ENCODE results near the gene UHRF1.
A peak's percentile ranks its signal among the peaks of the same experiment; 100 is the strongest.

Gene UHRF1

DNA sequence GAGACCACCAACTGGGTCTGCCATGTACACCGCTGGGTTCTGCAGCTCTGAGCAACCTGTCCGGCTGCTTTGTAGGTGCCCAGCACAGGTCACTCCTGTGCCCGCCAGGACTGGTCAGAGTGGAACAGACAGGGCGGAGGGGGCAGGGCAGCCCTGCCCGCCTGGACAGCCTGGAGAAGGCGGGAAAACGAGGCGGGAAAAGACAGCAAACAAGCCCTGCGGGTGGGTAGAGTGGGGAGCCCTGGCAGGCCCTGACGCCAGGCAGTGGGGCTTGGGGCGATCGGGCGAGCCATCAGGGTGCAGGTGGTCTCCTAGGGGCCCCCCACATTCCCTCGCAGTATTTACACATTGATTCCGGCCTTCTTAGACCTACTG is 533 bp upstream of the UHRF1 start:
- TF ChIP-seq, protein P1, sequence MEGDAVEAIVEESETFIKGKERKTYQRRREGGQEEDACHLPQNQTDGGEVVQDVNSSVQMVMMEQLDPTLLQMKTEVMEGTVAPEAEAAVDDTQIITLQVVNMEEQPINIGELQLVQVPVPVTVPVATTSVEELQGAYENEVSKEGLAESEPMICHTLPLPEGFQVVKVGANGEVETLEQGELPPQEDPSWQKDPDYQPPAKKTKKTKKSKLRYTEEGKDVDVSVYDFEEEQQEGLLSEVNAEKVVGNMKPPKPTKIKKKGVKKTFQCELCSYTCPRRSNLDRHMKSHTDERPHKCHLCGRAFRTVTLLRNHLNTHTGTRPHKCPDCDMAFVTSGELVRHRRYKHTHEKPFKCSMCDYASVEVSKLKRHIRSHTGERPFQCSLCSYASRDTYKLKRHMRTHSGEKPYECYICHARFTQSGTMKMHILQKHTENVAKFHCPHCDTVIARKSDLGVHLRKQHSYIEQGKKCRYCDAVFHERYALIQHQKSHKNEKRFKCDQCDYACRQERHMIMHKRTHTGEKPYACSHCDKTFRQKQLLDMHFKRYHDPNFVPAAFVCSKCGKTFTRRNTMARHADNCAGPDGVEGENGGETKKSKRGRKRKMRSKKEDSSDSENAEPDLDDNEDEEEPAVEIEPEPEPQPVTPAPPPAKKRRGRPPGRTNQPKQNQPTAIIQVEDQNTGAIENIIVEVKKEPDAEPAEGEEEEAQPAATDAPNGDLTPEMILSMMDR (IDR thresholded peaks at IDR 0.05; ENCODE audit: insufficient read depth, low read length, missing control alignments), result no peak
- H3K4me3 ChIP-seq (ENCODE audit: low read depth, low read length), result no peak overlapping the region; the same call in 1 of the 2 replicates
- ChIA-PET POLR2A (no interaction called here), CTCF (interaction anchor here (1.5 kb wide), 1 partner anchor 124 kb away, joined by 3 read pairs; no protein-coding TSS in a partner anchor)
- DNase-seq (ENCODE audit: low read depth, low spot score), result no peak

DNA sequence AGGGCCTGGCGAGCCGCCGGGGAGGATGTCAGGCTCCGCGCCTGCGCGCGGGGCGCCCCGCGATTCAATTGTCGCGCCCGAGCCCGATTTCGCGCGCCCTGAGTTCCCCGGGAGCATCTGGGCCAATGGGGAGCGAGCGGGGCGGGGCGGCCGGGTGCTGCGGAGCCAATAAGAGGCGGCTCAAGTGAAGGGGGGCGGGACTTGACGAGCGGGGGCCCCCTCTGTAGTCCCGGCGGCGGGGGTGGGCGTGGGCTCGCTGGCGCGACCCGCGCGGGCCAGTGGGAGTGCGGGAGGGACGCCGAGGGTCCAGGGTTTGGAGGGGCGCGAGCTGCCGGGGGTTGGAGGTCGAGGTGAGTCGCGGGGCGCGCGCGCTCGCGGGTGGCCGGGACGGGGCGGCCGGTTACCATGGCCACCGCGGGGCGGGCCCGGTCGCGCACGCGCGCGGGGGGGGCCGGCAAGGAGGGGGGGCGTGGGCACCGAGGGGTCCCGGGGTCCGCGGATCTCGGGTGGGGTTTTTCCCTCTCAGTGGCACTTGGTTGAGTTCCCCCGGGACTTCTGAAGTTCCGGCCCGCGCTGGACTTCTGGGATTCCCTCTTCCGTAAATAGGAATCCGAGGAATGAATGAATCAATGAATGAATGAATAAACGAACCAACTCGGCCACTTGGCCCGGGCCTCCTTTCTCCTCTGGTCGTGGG is 744 bp downstream of the UHRF1 start:
- TF ChIP-seq, protein P1 (IDR thresholded peaks at IDR 0.05; ENCODE audit: insufficient read depth, low read length, missing control alignments), result no peak
- DNase-seq (ENCODE audit: low read depth, low spot score), result no peak
- ChIA-PET CTCF (interaction anchor here (0.7 to 8.6 kb wide), 7 partner anchors 17 to 122 kb away, joined by 3 to 243 read pairs (median 17); partner anchors contain the start of genes FEM1A and PLIN3), POLR2A (interaction anchor here (0.6 to 0.7 kb wide), 2 partner anchors 8 to 74 kb away, joined by 3 read pairs; no protein-coding TSS in a partner anchor)
- peak overlapping the region; percentile 70 for H3K4me3 ChIP-seq (ENCODE audit: low read depth, low read length)

DNA sequence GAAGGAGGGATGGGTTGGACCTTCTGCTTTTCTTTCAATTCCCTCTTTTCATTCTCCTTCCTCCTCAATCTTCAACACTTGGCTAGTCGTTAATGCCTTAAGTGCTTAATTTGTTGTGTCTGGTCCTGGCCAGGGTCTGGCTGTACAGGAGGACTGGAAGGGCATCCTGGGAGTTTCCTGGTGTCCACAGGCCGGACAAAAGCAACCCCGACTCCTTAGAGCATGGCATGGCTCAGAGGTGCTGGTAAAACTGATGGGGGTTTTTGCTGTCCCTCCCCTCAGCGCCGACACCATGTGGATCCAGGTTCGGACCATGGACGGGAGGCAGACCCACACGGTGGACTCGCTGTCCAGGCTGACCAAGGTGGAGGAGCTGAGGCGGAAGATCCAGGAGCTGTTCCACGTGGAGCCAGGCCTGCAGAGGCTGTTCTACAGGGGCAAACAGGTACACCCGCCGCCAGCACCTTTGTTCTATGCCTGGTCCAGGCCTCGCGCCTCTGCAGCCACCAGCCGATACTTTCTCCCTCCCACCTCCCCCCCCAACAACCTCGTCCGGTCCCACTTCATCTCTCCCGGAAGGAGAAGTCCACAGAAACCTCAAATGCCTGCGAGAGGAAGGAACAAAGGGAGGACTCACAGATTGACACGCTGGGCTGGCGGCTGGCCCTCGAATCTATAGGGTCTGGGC is 1.4 kb downstream of the UHRF1 start:
- CTCF ChIA-PET, result interaction anchor here (0.6 to 8.6 kb wide), 14 partner anchors 9 to 120 kb away, joined by 3 to 243 read pairs (median 10); partner anchors contain the start of genes ARRDC5, FEM1A, KDM4B and PLIN3
- H3K4me3 ChIP-seq (ENCODE audit: low read depth, low read length), result peak overlapping the region; percentile 70
- TF ChIP-seq, protein P1 (IDR thresholded peaks at IDR 0.05; ENCODE audit: insufficient read depth, low read length, missing control alignments), result no peak
- DNase-seq (ENCODE audit: low read depth, low spot score), result no peak
- POLR2A ChIA-PET, result interaction anchor here (0.6 to 2.7 kb wide), 12 partner anchors 15 to 187 kb away, joined by 3 to 23 read pairs (median 5); partner anchors contain the start of gene PLIN3

DNA sequence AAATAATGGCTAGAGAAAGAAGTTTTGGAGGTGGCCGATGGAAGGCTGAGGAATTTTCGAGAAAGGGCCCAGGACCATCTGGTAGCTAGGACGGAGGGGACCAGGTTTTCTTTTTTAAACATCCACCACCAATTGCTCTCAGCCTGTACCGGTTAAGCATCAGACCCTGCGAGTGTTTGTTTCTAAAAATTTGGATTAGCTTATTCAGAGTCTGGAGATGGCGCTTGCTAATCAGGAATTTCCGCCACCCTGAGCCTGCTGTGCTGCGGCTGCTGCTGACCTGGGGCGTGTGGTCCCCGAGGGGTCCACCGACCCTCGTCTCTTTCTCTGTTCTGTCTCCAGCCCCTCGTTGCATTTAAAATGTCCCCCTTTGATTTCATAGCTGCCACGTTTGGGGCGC is 2.0 kb downstream of the UHRF1 start:
- POLR2A ChIA-PET, result interaction anchor here (0.6 to 2.7 kb wide), 19 partner anchors 12 to 187 kb away, joined by 3 to 23 read pairs (median 4); partner anchors contain the start of genes FEM1A, KDM4B and PLIN3

DNA sequence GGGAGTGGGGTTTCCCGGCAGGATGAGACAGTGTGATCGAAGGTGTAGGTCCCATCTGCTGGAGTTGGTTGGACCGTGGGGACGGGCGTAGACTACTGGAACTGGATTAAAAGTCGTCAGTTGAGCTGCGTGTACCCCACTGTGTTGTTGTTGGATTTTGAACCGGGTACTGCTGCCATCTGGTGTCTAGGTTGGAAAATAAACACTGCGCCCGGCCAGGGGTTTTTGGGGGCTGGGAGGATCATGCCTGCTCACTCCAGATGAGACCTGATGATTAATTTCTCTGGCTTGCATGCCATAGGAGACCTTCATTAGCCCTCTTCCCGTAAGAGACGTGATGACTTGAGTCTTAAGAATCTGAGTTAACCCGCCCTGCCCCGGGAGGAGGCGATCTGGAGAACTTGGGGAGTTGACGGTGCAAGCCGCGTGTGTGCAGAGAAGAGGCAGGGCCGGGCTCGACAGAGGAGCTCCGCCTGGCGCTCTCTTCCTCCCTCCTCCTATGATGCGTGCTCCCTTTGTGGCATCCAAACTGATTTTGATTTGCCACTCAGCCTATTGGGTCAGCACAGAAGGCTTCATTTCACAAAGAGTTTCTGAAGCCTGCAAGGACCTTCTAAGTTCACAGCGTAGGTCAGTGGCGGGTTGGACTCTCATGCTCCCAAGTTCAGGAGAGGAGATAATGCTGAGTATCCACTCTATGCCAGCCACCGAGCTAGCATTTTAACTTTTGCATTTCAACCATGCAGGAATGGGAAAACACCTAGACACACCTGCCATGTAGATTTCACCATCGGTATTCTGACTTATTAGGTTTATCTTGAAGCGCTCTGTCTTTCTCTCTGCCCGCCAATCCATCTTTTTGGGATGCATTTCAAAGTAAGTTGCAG is 2.7 kb downstream of the UHRF1 start:
- POLR2A ChIA-PET, result interaction anchor here (0.6 to 2.7 kb wide), 23 partner anchors 13 to 188 kb away, joined by 3 to 23 read pairs (median 4); partner anchors contain the start of genes FEM1A, KDM4B and PLIN3
- CTCF ChIA-PET, result interaction anchor here (0.6 to 8.6 kb wide), 34 partner anchors 9 to 180 kb away, joined by 3 to 243 read pairs (median 4); partner anchors contain the start of genes ARRDC5, FEM1A, KDM4B and PLIN3
- DNase-seq (ENCODE audit: low read depth, low spot score), result peak; percentile 100
- peak overlapping the region; percentile 70 for H3K4me3 ChIP-seq (ENCODE audit: low read depth, low read length)
- TF ChIP-seq, protein P1 (IDR thresholded peaks at IDR 0.05; ENCODE audit: insufficient read depth, low read length, missing control alignments), result peak; percentile 44

More for the DNA sequence above, 2.0 kb downstream of the UHRF1 start:
- TF ChIP-seq, protein P1 (IDR thresholded peaks at IDR 0.05; ENCODE audit: insufficient read depth, low read length, missing control alignments), result no peak
- peak overlapping the region; percentile 70 for H3K4me3 ChIP-seq (ENCODE audit: low read depth, low read length)
- CTCF ChIA-PET, result interaction anchor here (0.6 to 8.6 kb wide), 25 partner anchors 9 to 179 kb away, joined by 3 to 243 read pairs (median 5); partner anchors contain the start of genes ARRDC5, FEM1A, KDM4B and PLIN3
- DNase-seq (ENCODE audit: low read depth, low spot score), result no peak

Measured in AG04449 (cell line).